Adrenal gland (tissue), 5 donors: ENCODE results near the gene CREB3L1.

ENCODE experiments used
- CTCF ChIP-seq, 6 experiments: fragments of 450-650 bp in 4 of 6; fragments of 200-600 bp in 2 of 6; sonication (generic) in 1 of 6; IDR thresholded peaks; 1 replicate in 5 of 6; 2 replicates in 1 of 6; pipeline versions ENCODE4 v1.5.1 to v1.8.0; 2016 to 2021; ENCODE audit warnings: antibody characterized with exemption in 6 of 6, mild to moderate bottlenecking in 2 of 6, moderate library complexity in 1 of 6
- POLR2A ChIP-seq, 2 donors: fragments of 450-650 bp; IDR thresholded peaks; one replicate each; pipeline ENCODE4 v1.6.1; 2017; ENCODE audit warnings: antibody characterized with exemption in 2 of 2, mild to moderate bottlenecking in 2 of 2, moderate library complexity in 1 of 2
- donor health status: DM: no; HTN: no; CAD: no.

GRCh38 chr11:46278387-46279125 is 1.1 kb downstream of the CREB3L1 start:
- peak; percentile 54 to 71 (median 58) for TF ChIP-seq CTCF (IDR thresholded peaks at IDR 0.05)
- TF ChIP-seq POLR2A (IDR thresholded peaks at IDR 0.05) = no peak
